A673 (cell line): ENCODE measurements around the gene C10orf53. TPM values are rescaled to one million over a fixed set of nuclear protein-coding genes. Genes with fewer than 3 reads are reported as not detected.

ENCODE experiments used
- BruUV-seq: library from RNA; stranded (reverse); fragments of 400-500 nt; replicated peaks from 2 replicates; lab custom pipeline; 2021; lab: Mats Ljungman, UMichigan
- CTCF ChIA-PET: fragments of 300-600 bp; sonication (Branson Sonifier 250); formaldehyde crosslinking; loops from one replicate; lab custom pipeline; 2022; ENCODE audit warnings: antibody characterized with exemption; lab: Charles Lee
- POLR2A ChIA-PET: fragments of 300-600 bp; sonication (Branson Sonifier 250); formaldehyde crosslinking; loops from one replicate; lab custom pipeline; 2022; ENCODE audit warnings: antibody characterized with exemption; ENCODE audit not compliant: low non-redundant PET; lab: Charles Lee
- DNase-seq: peaks from one replicate; pipeline ENCODE4 v3.0.0-alpha.2; 2015; ENCODE audit warnings: low spot score
- H3K27ac ChIP-seq: fragments of 200-600 bp; sonication (generic); 2 replicates; pipeline ENCODE4 v1.5.1; 2016; ENCODE audit warnings: mixed run types, low read depth, mild to moderate bottlenecking, mixed read lengths, antibody characterized with exemption, low read length; ENCODE audit not compliant: poor library complexity, severe bottlenecking
- H3K27me3 ChIP-seq: fragments of 200-600 bp; sonication (generic); replicated peaks from 2 replicates; pipeline ENCODE4 v1.6.1; 2017; ENCODE audit warnings: mixed run types, low read depth, mild to moderate bottlenecking, mixed read lengths, antibody characterized with exemption, low read length; ENCODE audit not compliant: insufficient read depth, poor library complexity
- H3K36me3 ChIP-seq: fragments of 200-600 bp; sonication (generic); 2 replicates; pipeline ENCODE4 v1.6.1; 2016; ENCODE audit warnings: mixed run types, mild to moderate bottlenecking, mixed read lengths, antibody characterized with exemption, low read length; ENCODE audit not compliant: insufficient read depth, poor library complexity, severe bottlenecking
- H3K4me1 ChIP-seq: fragments of 200-600 bp; sonication (generic); 2 replicates; pipeline ENCODE4 v1.6.1; 2017; ENCODE audit warnings: mixed run types, mild to moderate bottlenecking, mixed read lengths, antibody characterized with exemption, low read length; ENCODE audit not compliant: insufficient read depth, poor library complexity, severe bottlenecking
- H3K4me3 ChIP-seq: fragments of 200-600 bp; sonication (generic); 2 replicates; pipeline ENCODE4 v1.5.1; 2016; ENCODE audit warnings: low read depth, mixed run types, mild to moderate bottlenecking, mixed read lengths, low read length; ENCODE audit not compliant: poor library complexity, severe bottlenecking
- H3K9me3 ChIP-seq: fragments of 200-600 bp; sonication (generic); 2 replicates; pipeline ENCODE4 v1.6.1; 2016; ENCODE audit warnings: mixed run types, low read depth, mild to moderate bottlenecking, mixed read lengths, antibody characterized with exemption, low read length; ENCODE audit not compliant: poor library complexity, severe bottlenecking
- EZH2 ChIP-seq: fragments of 200-600 bp; sonication (generic); IDR thresholded peaks from 2 replicates; pipeline ENCODE4 v1.6.1; 2017; ENCODE audit warnings: borderline replicate concordance, low read depth, mild to moderate bottlenecking, mixed read lengths, antibody characterized with exemption, low read length; ENCODE audit not compliant: poor library complexity, severe bottlenecking
- intact Hi-C: fragments of 100-400 bp; cut with micrococcal nuclease; formaldehyde crosslinking; loops from one replicate; pipeline ENCODE4 v1.10.0; 2022; ENCODE audit not compliant: unreplicated experiment
- total RNA-seq: library from RNA; stranded (reverse); gene quantifications from 2 replicates; pipeline ENCODE4 v1.2.3, GENCODE V29; 2021
- TF ChIP-seq, protein P1 (sequence below): fragments of 300-800, 200-600 bp; sonication (generic); conservative IDR thresholded peaks from 2 replicates; pipeline ENCODE4 v1.5.1; 2017; ENCODE audit warnings: low read depth, mild to moderate bottlenecking, antibody characterized with exemption, low read length, moderate library complexity, mixed read lengths

C10orf53 gene
- total RNA-seq, 1 experiment from 2014 or later, result not detected

DNA sequence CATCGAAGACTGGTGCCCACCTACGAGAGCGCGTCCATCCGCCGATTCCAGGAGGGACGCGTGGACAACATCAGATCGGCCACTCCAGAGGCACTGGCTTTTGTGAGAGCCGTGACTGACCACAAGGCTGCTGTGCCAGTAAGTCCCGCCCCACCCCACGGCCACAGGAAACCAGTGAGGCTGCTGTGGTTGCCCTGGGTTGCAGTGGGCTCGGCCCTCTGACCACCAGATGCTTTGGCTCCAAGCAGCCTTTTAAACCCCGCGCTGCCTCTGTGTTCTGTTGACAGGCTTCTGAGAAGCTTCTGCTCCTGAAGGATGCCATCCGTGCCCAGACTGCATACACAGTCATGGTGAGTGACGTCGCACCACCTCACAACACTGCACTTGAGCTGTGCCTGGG, 24.4 kb upstream of the C10orf53 start:
- no peak overlapping the region for H3K27ac ChIP-seq
- peaks cover 5% of the 10 kb centered on the region for H3K9me3 ChIP-seq
- CTCF ChIA-PET, result no interaction called here
- intact Hi-C loops, result no loop called here
- no peaks in the 10 kb centered on the region for H3K36me3 ChIP-seq
- no peak for DNase-seq
- H3K27me3 ChIP-seq, result no peaks in the 10 kb centered on the region
- BruUV-seq, result no TSS peak
- no peaks in the 10 kb centered on the region for H3K4me1 ChIP-seq
- POLR2A ChIA-PET, result no interaction called here
- TF ChIP-seq, protein P1, sequence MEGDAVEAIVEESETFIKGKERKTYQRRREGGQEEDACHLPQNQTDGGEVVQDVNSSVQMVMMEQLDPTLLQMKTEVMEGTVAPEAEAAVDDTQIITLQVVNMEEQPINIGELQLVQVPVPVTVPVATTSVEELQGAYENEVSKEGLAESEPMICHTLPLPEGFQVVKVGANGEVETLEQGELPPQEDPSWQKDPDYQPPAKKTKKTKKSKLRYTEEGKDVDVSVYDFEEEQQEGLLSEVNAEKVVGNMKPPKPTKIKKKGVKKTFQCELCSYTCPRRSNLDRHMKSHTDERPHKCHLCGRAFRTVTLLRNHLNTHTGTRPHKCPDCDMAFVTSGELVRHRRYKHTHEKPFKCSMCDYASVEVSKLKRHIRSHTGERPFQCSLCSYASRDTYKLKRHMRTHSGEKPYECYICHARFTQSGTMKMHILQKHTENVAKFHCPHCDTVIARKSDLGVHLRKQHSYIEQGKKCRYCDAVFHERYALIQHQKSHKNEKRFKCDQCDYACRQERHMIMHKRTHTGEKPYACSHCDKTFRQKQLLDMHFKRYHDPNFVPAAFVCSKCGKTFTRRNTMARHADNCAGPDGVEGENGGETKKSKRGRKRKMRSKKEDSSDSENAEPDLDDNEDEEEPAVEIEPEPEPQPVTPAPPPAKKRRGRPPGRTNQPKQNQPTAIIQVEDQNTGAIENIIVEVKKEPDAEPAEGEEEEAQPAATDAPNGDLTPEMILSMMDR, result no peak
- TF ChIP-seq EZH2, result no peak
- no peak overlapping the region for H3K4me3 ChIP-seq

DNA sequence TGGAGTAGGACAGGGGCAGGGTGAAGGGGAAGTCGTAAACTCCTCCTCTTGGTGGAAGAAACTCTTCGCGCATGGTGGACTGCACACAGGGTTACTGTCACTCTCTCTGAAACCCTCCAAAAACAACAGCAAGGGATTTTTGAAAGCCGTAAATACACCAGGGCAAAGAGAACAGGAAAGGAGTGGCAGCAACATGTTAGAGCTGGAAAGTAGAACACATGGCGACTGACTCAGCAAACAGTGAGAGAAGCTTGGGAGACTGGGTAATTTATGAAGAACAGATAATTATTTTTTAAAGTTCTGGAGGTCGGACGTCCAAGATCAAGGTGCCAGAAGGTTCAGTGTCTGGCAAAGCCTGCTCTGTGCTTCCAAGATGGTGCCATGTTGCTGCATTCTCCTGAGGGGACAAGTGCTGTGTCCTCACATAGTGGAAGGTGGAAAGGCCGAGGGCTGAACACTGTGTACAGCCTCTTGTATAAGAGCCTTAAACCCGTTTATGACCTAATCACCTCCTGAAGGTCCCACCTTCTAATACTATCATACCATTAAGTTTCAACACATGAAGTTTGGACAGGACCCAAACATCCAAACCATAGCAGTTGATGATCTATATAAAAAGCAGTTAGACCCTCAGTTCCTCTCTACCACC, 22.5 kb upstream of the C10orf53 start:
- DNase-seq, result no peak
- no TSS peak for BruUV-seq
- CTCF ChIA-PET, result no interaction called here
- intact Hi-C loops, result no loop called here
- no peak overlapping the region for H3K27ac ChIP-seq
- no peaks in the 10 kb centered on the region for H3K27me3 ChIP-seq
- POLR2A ChIA-PET, result no interaction called here
- H3K4me3 ChIP-seq, result no peak overlapping the region
- H3K9me3 ChIP-seq, result peaks cover 5% of the 10 kb centered on the region
- H3K36me3 ChIP-seq, result no peaks in the 10 kb centered on the region
- H3K4me1 ChIP-seq, result no peaks in the 10 kb centered on the region
- TF ChIP-seq, protein P1, result no peak

DNA sequence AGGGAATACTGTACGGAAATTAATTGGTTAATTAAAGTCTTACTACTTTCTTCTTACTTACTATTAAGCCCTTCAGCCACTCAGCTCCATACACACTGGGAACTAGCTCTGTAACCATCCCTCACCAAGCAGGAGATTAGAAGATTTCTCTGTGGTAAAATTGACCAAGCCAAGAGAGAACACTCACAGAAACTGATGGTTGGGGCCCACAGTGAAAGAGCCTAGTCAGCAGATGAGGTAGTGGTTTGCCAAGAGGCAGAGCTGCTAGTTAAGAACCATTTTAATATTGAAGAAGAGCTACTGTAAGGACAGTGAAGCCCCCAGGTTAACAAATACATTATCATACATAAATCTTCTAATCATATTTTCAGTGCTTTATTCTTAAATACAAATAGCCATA, 21.8 kb upstream of the C10orf53 start:
- TF ChIP-seq EZH2, result no peak
- TF ChIP-seq, protein P1, result no peak
- intact Hi-C loops, result no loop called here
- Histone ChIP-seq H3K4me3 (no peak overlapping the region), H3K4me1 (no peaks in the 10 kb centered on the region), H3K36me3 (no peaks in the 10 kb centered on the region), H3K9me3 (peaks cover 5% of the 10 kb centered on the region), H3K27ac (no peak overlapping the region), H3K27me3 (no peaks in the 10 kb centered on the region)
- POLR2A ChIA-PET, result no interaction called here
- no TSS peak for BruUV-seq
- CTCF ChIA-PET, result no interaction called here
- DNase-seq, result no peak
